Measurements from ENCODE around the gene PTGIR. TPM values are rescaled to one million over a fixed set of nuclear protein-coding genes. Genes with fewer than 3 reads are reported as not detected.

Gene PTGIR
- total RNA-seq, 5 donors from 2014 or later (not counting 1 experiment from before 2014, with no cell fraction given): 1.2 to 5.4 (median 3.5) TPM

DNA sequence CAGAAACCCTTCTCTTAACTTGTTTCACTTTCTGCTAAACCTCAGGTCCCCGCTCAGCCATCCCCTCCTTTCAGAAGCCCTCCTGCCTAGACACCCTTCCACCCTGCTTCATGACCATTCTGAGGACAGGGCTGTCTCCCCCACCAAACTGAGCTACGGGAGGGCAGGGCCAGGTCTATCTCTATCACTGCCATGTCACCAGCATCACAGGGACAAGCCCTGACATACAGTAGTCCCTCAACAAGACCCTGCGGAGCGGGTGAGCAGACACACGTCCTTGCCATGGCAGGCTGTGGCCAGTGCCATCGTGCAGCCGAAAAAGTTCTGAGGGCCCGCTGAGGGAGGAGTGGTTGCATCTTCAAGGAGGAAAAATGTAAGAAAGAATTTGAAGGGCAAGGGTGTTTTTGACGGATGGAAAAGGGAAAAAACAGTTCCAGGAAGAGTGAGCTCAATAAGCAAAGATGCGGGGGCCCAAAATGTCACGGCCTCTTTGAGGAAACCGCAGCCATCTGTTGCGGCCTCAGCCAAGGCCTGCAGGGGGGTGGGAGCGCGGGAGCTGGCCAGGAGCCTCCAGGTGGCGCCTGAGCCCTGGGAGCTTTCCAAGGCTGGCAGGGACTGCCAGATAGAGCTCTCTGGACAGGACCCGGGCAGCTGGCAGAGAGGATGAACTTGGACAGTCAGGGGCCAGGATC lies 8.1 kb downstream of the PTGIR start:
- no peak for ATAC-seq (replicated peaks in 1 of 4)
- POLR2A ChIA-PET: interaction anchor here (0.5 to 0.8 kb wide), 2 partner anchors 94 to 1140 kb away, joined by 3 read pairs; no protein-coding TSS in a partner anchor
- WGBS (ENCODE audit: insufficient coverage): 28% methylated on average over 17 of the region's 17 CpGs

DNA sequence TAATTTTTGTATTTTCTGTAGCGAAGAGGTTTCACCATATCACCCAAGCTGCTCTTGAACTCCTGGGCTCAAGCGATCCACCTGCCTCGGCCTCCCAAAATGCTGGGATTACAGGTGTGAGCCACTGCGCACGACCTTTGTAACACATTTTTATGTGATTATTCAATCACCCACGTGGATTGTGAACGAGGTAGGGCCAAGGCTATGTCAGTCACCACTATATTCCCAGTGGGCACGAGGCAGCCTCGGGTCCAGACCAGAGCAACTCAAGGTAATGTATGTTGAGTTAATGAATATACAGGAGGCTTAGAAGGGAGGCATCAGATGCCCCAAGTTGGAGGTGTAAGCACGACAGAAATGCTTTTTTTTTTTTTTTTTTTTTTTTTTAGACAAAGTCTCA lies 8.9 kb downstream of the PTGIR start:
- ChIA-PET CTCF (interaction anchor here in 1 of 2 donors (0.6 to 0.7 kb wide), 3 partner anchors 45 to 651 kb away, joined by 3 to 4 read pairs (median 3); partner anchors contain the start of gene DACT3), POLR2A (no interaction called here)
- no peak for DNase-seq
- no peak overlapping the region for H3K27ac ChIP-seq (ENCODE audit: low read length)
- Mint-ChIP-seq H3K27ac (no peak overlapping the region), H3K36me3 (no peaks in the 10 kb centered on the region), H3K9me3 (no peaks in the 10 kb centered on the region), H3K27me3 (no peaks in the 10 kb centered on the region), H3K4me3 (peak overlapping the region in 1 of 3 donors; percentile 3), H3K4me1 (peaks cover 56 to 77% (median 70%) of the 10 kb centered on the region in 3 donors)
- 100% methylated on average over 2 of the region's 10 CpGs for WGBS (ENCODE audit: insufficient coverage)
- no peak for ATAC-seq (replicated peaks in 1 of 4)
- no peak overlapping the region for H3K4me3 ChIP-seq (ENCODE audit: control insufficient read depth in 1 of 2, extremely low read depth in 1 of 2, low read length in 1 of 2)
- H3K4me1 ChIP-seq (ENCODE audit: control insufficient read depth in 1 of 2, extremely low read depth in 1 of 2, insufficient read depth in 2 of 2, low read length in 2 of 2): peaks cover 50 to 85% of the 10 kb centered on the region in 2 experiments
- no peaks in the 10 kb centered on the region for H3K36me3 ChIP-seq (ENCODE audit: control insufficient read depth in 2 of 2, extremely low read depth in 1 of 2, insufficient read depth in 1 of 2, low read length in 1 of 2)
- H3K27me3 ChIP-seq (replicated peaks in 1 of 2; ENCODE audit: control insufficient read depth in 2 of 2, extremely low read depth in 1 of 2, insufficient read depth in 2 of 2, low read length in 1 of 2): peaks cover 0 to 5% of the 10 kb centered on the region in 2 experiments
- H3K9me3 ChIP-seq: no peaks in the 10 kb centered on the region

More for the DNA sequence above, 8.1 kb downstream of the PTGIR start:
- peaks cover 0 to 13% of the 10 kb centered on the region in 2 experiments for H3K27me3 ChIP-seq (replicated peaks in 1 of 2; ENCODE audit: control insufficient read depth in 2 of 2, extremely low read depth in 1 of 2, insufficient read depth in 2 of 2, low read length in 1 of 2)
- Mint-ChIP-seq H3K27me3 (no peaks in the 10 kb centered on the region), H3K4me1 (peaks cover 52 to 77% (median 70%) of the 10 kb centered on the region in 3 donors), H3K4me3 (peak overlapping the region; percentile 56 to 69 (median 66)), H3K9me3 (no peaks in the 10 kb centered on the region), H3K36me3 (no peaks in the 10 kb centered on the region), H3K27ac (peak overlapping the region; percentile 87 to 95)
- peak overlapping the region in 1 of 2 donors; percentile 19 for H3K4me3 ChIP-seq (ENCODE audit: control insufficient read depth in 1 of 2, extremely low read depth in 1 of 2, low read length in 1 of 2)
- H3K9me3 ChIP-seq: no peaks in the 10 kb centered on the region
- DNase-seq: peak in 5 of 35 experiments; percentile 17 to 51 (median 27)
- no peaks in the 10 kb centered on the region for H3K36me3 ChIP-seq (ENCODE audit: control insufficient read depth in 2 of 2, extremely low read depth in 1 of 2, insufficient read depth in 1 of 2, low read length in 1 of 2)
- CTCF ChIA-PET: interaction anchor here (0.6 to 1.3 kb wide), 5 partner anchors 9 to 931 kb away, joined by 3 read pairs; no protein-coding TSS in a partner anchor
- H3K4me1 ChIP-seq (ENCODE audit: control insufficient read depth in 1 of 2, extremely low read depth in 1 of 2, insufficient read depth in 2 of 2, low read length in 2 of 2): peaks cover 50 to 85% of the 10 kb centered on the region in 2 experiments
- peak overlapping the region; percentile 57 for H3K27ac ChIP-seq (ENCODE audit: low read length)

DNA sequence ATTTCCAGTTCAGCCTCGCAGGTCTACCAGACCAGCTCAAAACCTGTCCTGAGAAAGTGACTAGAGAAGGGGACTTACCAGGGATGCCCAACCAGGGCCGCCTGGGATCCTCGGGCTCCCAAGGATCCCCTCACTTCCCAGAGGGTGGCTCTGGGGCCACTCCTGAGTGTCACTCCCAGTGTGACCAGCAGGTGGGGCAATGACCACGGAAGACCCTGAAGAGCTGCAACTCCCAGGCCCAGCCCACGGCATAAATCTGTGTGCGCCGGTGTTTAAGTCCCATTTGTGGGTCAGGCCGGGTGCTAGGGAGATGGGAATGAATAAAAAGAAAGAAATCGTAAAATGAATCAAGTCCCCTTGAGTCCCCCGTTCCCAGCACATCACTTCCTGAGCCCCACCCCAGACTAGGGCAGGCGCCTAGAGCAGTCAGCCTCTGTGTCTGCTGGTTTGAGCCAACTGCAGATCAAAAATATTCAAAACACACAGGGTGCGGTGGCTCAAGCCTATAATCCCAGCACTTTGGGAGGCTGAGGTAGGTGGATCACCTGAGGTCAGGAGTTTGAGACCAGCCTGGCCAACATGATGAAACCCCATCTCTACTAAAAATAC lies 10.7 kb downstream of the PTGIR start:
- Histone ChIP-seq H3K9me3 (no peaks in the 10 kb centered on the region), H3K27ac (ENCODE audit: low read length) (peak overlapping the region; percentile 13), H3K4me1 (ENCODE audit: control insufficient read depth in 1 of 2, extremely low read depth in 1 of 2, insufficient read depth in 2 of 2, low read length in 2 of 2) (peaks cover 52 to 87% of the 10 kb centered on the region in 2 experiments), H3K36me3 (ENCODE audit: control insufficient read depth in 2 of 2, extremely low read depth in 1 of 2, insufficient read depth in 1 of 2, low read length in 1 of 2) (peaks cover 4 to 13% of the 10 kb centered on the region in 2 donors), H3K27me3 (replicated peaks in 1 of 2; ENCODE audit: control insufficient read depth in 2 of 2, extremely low read depth in 1 of 2, insufficient read depth in 2 of 2, low read length in 1 of 2) (peaks cover 0 to 5% of the 10 kb centered on the region in 2 experiments), H3K4me3 (ENCODE audit: control insufficient read depth in 1 of 2, extremely low read depth in 1 of 2, low read length in 1 of 2) (no peak overlapping the region)
- Mint-ChIP-seq H3K4me3 (peak overlapping the region in 2 of 3 donors; percentile 38 to 39), H3K27ac (peak overlapping the region; percentile 72 to 88), H3K27me3 (no peaks in the 10 kb centered on the region), H3K9me3 (no peaks in the 10 kb centered on the region), H3K36me3 (peaks cover 11% of the 10 kb centered on the region), H3K4me1 (peaks cover 61 to 78% (median 71%) of the 10 kb centered on the region in 3 donors)
- ChIA-PET CTCF (interaction anchor here (0.6 to 1.6 kb wide), 8 partner anchors 12 to 710 kb away, joined by 3 to 23 read pairs (median 3); partner anchors contain the start of gene DACT3 (in 1 of the 2)), POLR2A (no interaction called here)
- ATAC-seq (replicated peaks in 1 of 4) (peak; percentile 53 to 59 (median 57)), DNase-seq (peak in 34 of 35 experiments; percentile 54 to 88 (median 74))
- WGBS (ENCODE audit: insufficient coverage): 37% methylated on average over 3 of the region's 12 CpGs

DNA sequence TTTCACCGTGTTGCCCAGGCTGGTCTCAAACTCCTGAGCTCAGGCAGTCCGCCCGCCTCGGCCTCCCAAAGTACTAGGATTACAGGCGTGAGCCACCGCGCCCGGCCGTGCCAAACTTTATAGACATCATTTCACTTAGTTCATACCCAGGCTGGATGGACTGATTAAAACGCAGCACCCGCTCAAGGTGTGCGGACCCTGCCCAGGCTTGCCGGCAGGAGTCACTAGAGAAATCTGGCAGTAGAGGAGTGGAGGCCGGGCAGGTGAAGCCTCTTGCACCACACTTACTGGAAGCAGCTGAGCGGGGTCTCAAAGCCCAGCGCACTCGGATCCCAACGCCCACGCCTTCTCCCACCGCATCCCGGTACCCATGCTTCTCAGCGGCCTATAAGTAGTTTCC lies 11.4 kb downstream of the PTGIR start:
- POLR2A ChIA-PET: no interaction called here

DNA sequence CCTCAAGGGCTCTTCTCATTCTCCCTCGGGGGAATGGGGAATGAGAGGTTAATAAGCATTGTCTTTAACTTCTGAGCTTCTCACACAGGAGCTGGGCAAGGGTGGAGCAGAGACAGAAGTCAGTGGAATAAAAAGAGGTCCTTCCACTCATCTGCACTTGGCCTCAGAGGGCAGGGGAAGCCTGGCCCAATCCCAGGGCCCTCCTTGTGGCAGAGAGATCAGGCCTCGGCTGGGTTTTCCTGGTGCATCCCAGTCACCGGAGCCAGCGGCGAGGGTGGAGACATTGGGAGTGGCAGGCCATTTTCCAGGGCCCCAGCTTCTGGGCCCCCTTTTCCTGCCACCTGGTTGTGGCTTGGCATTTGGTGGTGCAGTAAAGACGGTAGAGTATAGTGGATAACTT lies 13.1 kb downstream of the PTGIR start:
- CTCF ChIA-PET: interaction anchor here (0.5 to 2.2 kb wide), 7 partner anchors 10 to 102 kb away, joined by 3 to 40 read pairs (median 6); partner anchors contain the start of genes DACT3 (in 2 of the 2) and CALM3 (in 1 of the 2)
- Mint-ChIP-seq H3K4me3 (peak overlapping the region; percentile 52 to 74 (median 53)), H3K36me3 (peaks cover 32% of the 10 kb centered on the region), H3K27ac (peak overlapping the region; percentile 92 to 93), H3K9me3 (no peaks in the 10 kb centered on the region), H3K27me3 (no peaks in the 10 kb centered on the region), H3K4me1 (peaks cover 60 to 76% (median 70%) of the 10 kb centered on the region in 3 donors)
- peaks cover 36 to 66% of the 10 kb centered on the region in 2 experiments for H3K4me1 ChIP-seq (ENCODE audit: control insufficient read depth in 1 of 2, extremely low read depth in 1 of 2, insufficient read depth in 2 of 2, low read length in 2 of 2)
- ATAC-seq (replicated peaks in 1 of 4): peak; percentile 11 to 35 (median 24)
- no peaks in the 10 kb centered on the region for H3K27me3 ChIP-seq (replicated peaks in 1 of 2; ENCODE audit: control insufficient read depth in 2 of 2, extremely low read depth in 1 of 2, insufficient read depth in 2 of 2, low read length in 1 of 2)
- POLR2A ChIA-PET: interaction anchor here in 1 of 2 donors (0.6 to 1.5 kb wide), 2 partner anchors 9 to 12 kb away, joined by 4 to 8 read pairs; no protein-coding TSS in a partner anchor
- WGBS (ENCODE audit: insufficient coverage): 20% methylated on average over 4 of the region's 6 CpGs
- H3K36me3 ChIP-seq (ENCODE audit: control insufficient read depth in 2 of 2, extremely low read depth in 1 of 2, insufficient read depth in 1 of 2, low read length in 1 of 2): peaks cover 12 to 38% of the 10 kb centered on the region in 2 donors
- peak in 1 of 35 experiments; percentile 28 for DNase-seq
- peak overlapping the region; percentile 85 for H3K27ac ChIP-seq (ENCODE audit: low read length)
- H3K4me3 ChIP-seq (ENCODE audit: control insufficient read depth in 1 of 2, extremely low read depth in 1 of 2, low read length in 1 of 2): peak overlapping the region; percentile 4 to 25
- no peaks in the 10 kb centered on the region for H3K9me3 ChIP-seq

More for the DNA sequence above, 11.4 kb downstream of the PTGIR start:
- Histone ChIP-seq H3K27me3 (replicated peaks in 1 of 2; ENCODE audit: control insufficient read depth in 2 of 2, extremely low read depth in 1 of 2, insufficient read depth in 2 of 2, low read length in 1 of 2) (peaks cover 0 to 5% of the 10 kb centered on the region in 2 experiments), H3K36me3 (ENCODE audit: control insufficient read depth in 2 of 2, extremely low read depth in 1 of 2, insufficient read depth in 1 of 2, low read length in 1 of 2) (peaks cover 8 to 20% of the 10 kb centered on the region in 2 donors), H3K4me3 (ENCODE audit: control insufficient read depth in 1 of 2, extremely low read depth in 1 of 2, low read length in 1 of 2) (no peak overlapping the region), H3K9me3 (no peaks in the 10 kb centered on the region), H3K27ac (ENCODE audit: low read length) (peak overlapping the region; percentile 13), H3K4me1 (ENCODE audit: control insufficient read depth in 1 of 2, extremely low read depth in 1 of 2, insufficient read depth in 2 of 2, low read length in 2 of 2) (peaks cover 47 to 81% of the 10 kb centered on the region in 2 experiments)
- WGBS (ENCODE audit: insufficient coverage): 92% methylated on average over 12 of the region's 22 CpGs
- H3K9me3 Mint-ChIP-seq: no peaks in the 10 kb centered on the region
- CTCF ChIA-PET: interaction anchor here (0.7 to 1.6 kb wide), 7 partner anchors 11 to 48 kb away, joined by 3 to 23 read pairs (median 3); partner anchors contain the start of gene DACT3 (in 1 of the 2)
- peaks cover 17% of the 10 kb centered on the region for H3K36me3 Mint-ChIP-seq
- peaks cover 58 to 77% (median 68%) of the 10 kb centered on the region in 3 donors for H3K4me1 Mint-ChIP-seq
- H3K4me3 Mint-ChIP-seq: peak overlapping the region in 1 of 3 donors; percentile 38
- ATAC-seq (replicated peaks in 1 of 4) (no peak), DNase-seq (peak in 1 of 35 experiments; percentile 14)
- no peaks in the 10 kb centered on the region for H3K27me3 Mint-ChIP-seq
- H3K27ac Mint-ChIP-seq: peak overlapping the region; percentile 72 to 88
